ENCODE results near the gene HPS5.

Gene HPS5

GRCh38 chr11:18295316-18295715 is 26.6 kb downstream of the HPS5 start:
- TF ChIP-seq CTCF (conservative IDR thresholded peaks at IDR 0.05; ENCODE audit: low read depth, low read length): no peak
- no peak overlapping the region for H3K4me3 ChIP-seq (ENCODE audit: low read depth, low read length)
- no peak for DNase-seq (ENCODE audit: low read depth)

GRCh38 chr11:18294862-18295261 is 27.1 kb downstream of the HPS5 start:
- no peak for TF ChIP-seq CTCF (conservative IDR thresholded peaks at IDR 0.05; ENCODE audit: low read depth, low read length)
- DNase-seq (ENCODE audit: low read depth): no peak
- no peak overlapping the region for H3K4me3 ChIP-seq (ENCODE audit: low read depth, low read length)

- no peak for DNase-seq (ENCODE audit: low read depth)
- TF ChIP-seq CTCF (conservative IDR thresholded peaks at IDR 0.05; ENCODE audit: low read depth, low read length): no peak
These were observed 33.0 kb downstream of the HPS5 start for GRCh38 chr11:18288911-18289310.

GRCh38 chr11:18285841-18286240 is 36.1 kb downstream of the HPS5 start:
- H3K4me3 ChIP-seq (ENCODE audit: low read depth, low read length): no peak overlapping the region
- DNase-seq (ENCODE audit: low read depth): no peak
- TF ChIP-seq CTCF (conservative IDR thresholded peaks at IDR 0.05; ENCODE audit: low read depth, low read length): no peak

More at GRCh38 chr11:18288911-18289310, 33.0 kb downstream of the HPS5 start:
- H3K4me3 ChIP-seq (ENCODE audit: low read depth, low read length): no peak overlapping the region

- no peak for DNase-seq (ENCODE audit: low read depth)
- no peak overlapping the region for H3K4me3 ChIP-seq (ENCODE audit: low read depth, low read length)
- TF ChIP-seq CTCF (conservative IDR thresholded peaks at IDR 0.05; ENCODE audit: low read depth, low read length): no peak
These were observed 39.3 kb downstream of the HPS5 start for GRCh38 chr11:18282626-18283025.

GRCh38 chr11:18280438-18281045 is 41.4 kb downstream of the HPS5 start:
- TF ChIP-seq CTCF (conservative IDR thresholded peaks at IDR 0.05; ENCODE audit: low read depth, low read length): no peak
- no peak for DNase-seq (ENCODE audit: low read depth)

GRCh38 chr11:18277565-18278271 is 44.2 kb downstream of the HPS5 start:
- TF ChIP-seq CTCF (conservative IDR thresholded peaks at IDR 0.05; ENCODE audit: low read depth, low read length): no peak
- peak; percentile 7 for DNase-seq (ENCODE audit: low read depth)
- no peak overlapping the region for H3K4me3 ChIP-seq (ENCODE audit: low read depth, low read length)

More at GRCh38 chr11:18280438-18281045, 41.4 kb downstream of the HPS5 start:
- no peak overlapping the region for H3K4me3 ChIP-seq (ENCODE audit: low read depth, low read length)
